Right atrium auricular region (tissue), 2 donors: ENCODE data around the gene RASGRF1. TPM values are rescaled to one million over a fixed set of nuclear protein-coding genes. Genes with fewer than 3 reads are reported as not detected.
"Not testable (repeated sequence)": the region's sequence is repeated elsewhere in the genome, so short reads cannot be mapped to it uniquely, and the experiment has no call there.

Experiments
- DNase-seq: peaks from one replicate; pipeline ENCODE4 v3.0.0-alpha.2; 2019; ENCODE audit warnings: low spot score
- H3K27ac ChIP-seq, 2 donors: fragments of 200-600 bp; sonication (generic); 1 replicate in 1 of 2; 2 replicates in 1 of 2; pipeline ENCODE4 v1.5.1; 2016 to 2019
- H3K27me3 ChIP-seq, 2 donors: fragments of 200-600 bp; sonication (generic); one replicate each; pipeline versions ENCODE4 v1.5.1 to v1.6.0; 2017 to 2019
- H3K36me3 ChIP-seq: fragments of 200-600 bp; sonication (generic); one replicate; pipeline ENCODE4 v1.5.1; 2016
- H3K4me1 ChIP-seq, 2 donors: fragments of 200-600 bp; sonication (generic); one replicate each; pipeline versions ENCODE4 v1.5.1 to v1.6.0; 2017 to 2019
- H3K4me3 ChIP-seq, 2 donors: fragments of 200-600 bp; sonication (generic); 1 replicate in 1 of 2; 2 replicates in 1 of 2; pipeline ENCODE4 v1.5.1; 2017 to 2019; ENCODE audit warnings: mild to moderate bottlenecking in 1 of 2, moderate library complexity in 1 of 2
- H3K9me3 ChIP-seq, 2 donors: fragments of 200-600 bp; sonication (generic); one replicate each; pipeline ENCODE4 v1.5.1; 2019
- CTCF ChIP-seq, 2 donors: fragments of 200-600 bp; sonication (generic); IDR thresholded peaks; one replicate each; pipeline ENCODE4 v1.5.1; 2019; ENCODE audit warnings: antibody characterized with exemption in 2 of 2
- total RNA-seq, 2 donors: library from RNA; depleted of rRNA; stranded (reverse); fragments of >200 nt; gene quantifications; one replicate each; pipeline ENCODE4 v1.1.0, GENCODE V29; 2016

RASGRF1 gene
- total RNA-seq, 2 donors from 2014 or later: 1.0 TPM; not detected in 1

GRCh38 chr15:78995921-78996893 lies 94.4 kb downstream of the RASGRF1 start:
- no peak overlapping the region for H3K27ac ChIP-seq
- no peak for TF ChIP-seq CTCF (IDR thresholded peaks at IDR 0.05)
- DNase-seq: no peak

GRCh38 chr15:78995161-78995560 lies 95.4 kb downstream of the RASGRF1 start:
- H3K4me3 ChIP-seq: not testable (repeated sequence)

More at GRCh38 chr15:78995921-78996893, 94.4 kb downstream of the RASGRF1 start:
- no peak overlapping the region for H3K4me3 ChIP-seq
- no peaks in the 10 kb centered on the region for H3K4me1 ChIP-seq
- H3K36me3 ChIP-seq: no peaks in the 10 kb centered on the region
- no peaks in the 10 kb centered on the region for H3K9me3 ChIP-seq
- no peaks in the 10 kb centered on the region for H3K27me3 ChIP-seq

GRCh38 chr15:78993931-78994530 lies 96.5 kb downstream of the RASGRF1 start:
- TF ChIP-seq CTCF (IDR thresholded peaks at IDR 0.05): no peak
- no peak for DNase-seq

More at GRCh38 chr15:78995161-78995560, 95.4 kb downstream of the RASGRF1 start:
- H3K27me3 ChIP-seq, H3K9me3 ChIP-seq, H3K4me1 ChIP-seq, H3K27ac ChIP-seq, H3K36me3 ChIP-seq, DNase-seq: not testable (repeated sequence)

GRCh38 chr15:78993257-78993930 lies 97.2 kb downstream of the RASGRF1 start:
- Histone ChIP-seq H3K9me3 (no peaks in the 10 kb centered on the region), H3K27ac (no peak overlapping the region), H3K4me1 (peaks cover 0 to 1% of the 10 kb centered on the region in 2 donors), H3K36me3 (no peaks in the 10 kb centered on the region), H3K27me3 (no peaks in the 10 kb centered on the region), H3K4me3 (no peak overlapping the region)
- no peak for TF ChIP-seq CTCF (IDR thresholded peaks at IDR 0.05)
- no peak for DNase-seq

More at GRCh38 chr15:78993931-78994530, 96.5 kb downstream of the RASGRF1 start:
- no peak overlapping the region for H3K4me3 ChIP-seq
- no peaks in the 10 kb centered on the region for H3K27me3 ChIP-seq
- no peak overlapping the region for H3K27ac ChIP-seq
- no peaks in the 10 kb centered on the region for H3K4me1 ChIP-seq
- no peaks in the 10 kb centered on the region for H3K36me3 ChIP-seq
- no peaks in the 10 kb centered on the region for H3K9me3 ChIP-seq

- no peaks in the 10 kb centered on the region for H3K9me3 ChIP-seq
- no peak overlapping the region for H3K4me3 ChIP-seq
- no peak for DNase-seq
- H3K27ac ChIP-seq: no peak overlapping the region
- H3K4me1 ChIP-seq: peaks cover 0 to 4% of the 10 kb centered on the region in 2 donors
- no peaks in the 10 kb centered on the region for H3K36me3 ChIP-seq
- no peak for TF ChIP-seq CTCF (IDR thresholded peaks at IDR 0.05)
- no peaks in the 10 kb centered on the region for H3K27me3 ChIP-seq
These were observed 97.9 kb downstream of the RASGRF1 start for GRCh38 chr15:78992416-78993256.
